A172 (cell line): ENCODE measurements around the gene MRPL20. TPM values are rescaled to one million over a fixed set of nuclear protein-coding genes. Genes with fewer than 3 reads are reported as not detected.
"Not testable (repeated sequence)": the region's sequence is repeated elsewhere in the genome, so short reads cannot be mapped to it uniquely, and the experiment has no call there.

ENCODE experiments used
- DNase-seq: peaks from one replicate; pipeline ENCODE4 v3.0.0-alpha.2; 2015; ENCODE audit warnings: low spot score
- total RNA-seq: library from RNA; depleted of rRNA; stranded (reverse); fragments of >200 nt; shearing (Covaris generic); gene quantifications from 2 replicates; pipeline ENCODE4 v1.2.3, GENCODE V29; 2014

Gene MRPL20
- total RNA-seq, 1 experiment from 2014 or later, result 151 TPM

GRCh38 chr1:1426496-1427105 is 19.5 kb upstream of the MRPL20 start:
- DNase-seq, result no peak

- no peak for DNase-seq
Observed at GRCh38 chr1:1425753-1426495, 18.8 kb upstream of the MRPL20 start.

DNA sequence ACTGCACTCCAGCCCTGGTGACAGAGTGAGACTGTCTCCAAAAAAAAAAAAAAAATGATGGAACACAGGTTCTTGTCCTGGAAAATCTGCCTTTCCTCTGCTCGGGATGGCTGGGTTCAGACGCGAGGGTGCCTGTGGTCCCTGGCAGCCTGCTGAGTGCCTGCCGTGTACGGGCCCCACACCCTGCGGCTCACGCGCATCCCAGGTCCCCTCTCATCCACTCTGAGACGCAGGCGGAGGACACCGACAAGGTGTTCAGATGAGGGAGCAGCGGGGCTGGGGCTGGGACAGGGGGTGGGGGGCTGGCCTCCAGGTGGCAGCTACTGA is 18.3 kb upstream of the MRPL20 start:
- DNase-seq, result no peak

- no peak for DNase-seq
Observed at GRCh38 chr1:1424707-1425106, 17.6 kb upstream of the MRPL20 start.

GRCh38 chr1:1423245-1423597 is 16.1 kb upstream of the MRPL20 start:
- no peak for DNase-seq

DNA sequence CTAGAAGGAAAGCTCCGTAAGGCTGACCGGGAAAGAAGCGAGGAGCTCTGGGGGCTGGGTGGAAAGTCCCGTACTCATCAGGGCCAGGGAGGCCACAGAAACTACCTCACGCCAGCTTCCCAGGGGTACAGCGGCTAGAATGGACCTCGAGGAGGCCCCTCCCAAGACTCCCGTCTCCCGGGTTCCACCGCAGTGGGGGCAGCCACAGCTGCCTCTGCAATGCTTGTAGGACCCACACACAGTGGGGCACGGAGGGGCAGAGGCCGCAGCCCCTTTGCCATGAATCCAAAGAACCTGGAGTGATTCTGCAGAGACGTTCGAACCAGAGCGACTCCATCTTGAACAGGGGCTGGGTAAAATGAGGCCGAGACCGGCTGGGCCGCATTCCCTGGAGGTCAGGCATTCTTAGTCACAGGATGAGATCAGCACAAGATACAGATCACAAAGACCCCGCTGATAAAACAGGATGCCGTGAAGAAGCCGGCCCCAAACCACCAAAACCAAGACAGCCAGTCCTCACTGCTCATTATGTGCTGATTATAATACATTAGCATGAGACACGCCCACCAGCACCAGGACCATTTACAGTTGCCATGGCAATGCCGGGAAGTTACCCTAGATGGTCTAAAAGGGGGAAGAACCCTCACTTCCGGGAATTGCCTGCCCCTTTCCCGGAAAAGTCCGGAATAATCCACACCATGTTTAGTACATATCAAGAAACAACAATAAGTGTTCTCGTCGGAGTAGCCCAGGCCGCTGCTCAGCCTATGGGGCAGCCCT is 15.6 kb upstream of the MRPL20 start:
- DNase-seq, result peak; percentile 43

GRCh38 chr1:1421907-1422464 is 14.9 kb upstream of the MRPL20 start:
- DNase-seq, result no peak

DNA sequence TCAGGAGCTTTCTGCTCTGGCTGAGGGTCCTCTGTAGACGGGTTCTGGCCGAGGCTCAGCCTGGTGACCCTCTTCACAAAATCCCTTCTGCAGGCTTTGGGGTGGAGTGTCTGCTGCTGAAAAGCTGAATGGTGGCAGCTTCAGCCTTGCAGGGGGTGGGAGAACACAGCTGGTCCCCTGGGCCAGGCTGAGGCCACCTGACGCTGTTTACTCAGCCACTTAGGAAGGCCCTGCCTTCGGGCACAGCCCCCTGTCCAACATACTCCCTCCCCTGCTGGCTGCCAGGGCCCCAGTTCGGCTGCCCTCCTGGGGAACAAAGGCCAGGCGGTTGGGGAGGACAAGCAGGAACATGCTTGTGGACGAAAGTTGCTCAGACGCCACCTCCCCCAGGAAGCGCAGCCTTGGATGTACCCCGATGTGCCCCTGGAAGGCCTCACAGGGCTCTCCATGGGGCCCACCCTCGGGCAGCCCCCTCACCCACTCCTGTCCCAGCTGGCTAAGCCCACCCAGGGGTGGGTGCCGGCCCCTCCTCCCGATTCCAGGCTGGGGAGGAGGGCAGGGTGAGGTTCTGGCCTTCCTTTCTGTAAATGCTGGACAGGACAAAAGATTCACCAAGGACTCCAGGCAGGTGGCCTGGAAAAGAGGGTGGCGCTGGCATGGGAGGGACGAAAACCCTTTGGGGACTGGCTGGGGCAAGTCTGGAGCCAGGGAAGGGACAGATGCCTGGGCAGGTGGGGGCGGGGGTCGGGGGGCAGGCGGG is 14.2 kb upstream of the MRPL20 start, which contains the start of gene ANKRD65:
TSS of gene ANKRD65 (minus strand) at position 130 of the 760 bp plus-strand sequence. CDS start 271 bp downstream, outside the sequence.
- DNase-seq, result no peak

DNA sequence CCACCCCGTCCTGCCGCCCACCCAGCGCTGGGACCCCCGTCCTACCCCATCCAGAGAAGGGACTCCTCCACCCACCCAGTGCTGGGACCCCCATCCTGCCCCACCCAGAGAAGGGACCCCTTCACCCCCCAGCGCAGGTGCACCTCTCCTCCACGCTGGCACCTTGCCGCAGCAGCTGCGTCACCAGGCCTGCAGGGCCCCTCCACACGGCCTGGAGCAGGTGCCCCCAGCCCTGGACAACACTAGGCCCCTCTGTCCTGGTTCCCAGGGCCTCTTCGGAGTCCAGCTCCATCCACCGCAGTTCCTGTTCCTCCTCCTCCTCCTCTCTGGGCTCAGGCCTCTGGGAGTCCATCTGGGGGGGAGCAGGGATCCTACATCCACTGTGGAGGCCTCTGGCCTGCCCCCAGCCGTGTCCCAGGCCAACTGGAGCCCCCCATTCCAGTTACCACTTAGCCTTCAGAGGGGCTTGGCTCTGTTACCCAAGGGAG is 13.6 kb upstream of the MRPL20 start:
- DNase-seq, result no peak

DNA sequence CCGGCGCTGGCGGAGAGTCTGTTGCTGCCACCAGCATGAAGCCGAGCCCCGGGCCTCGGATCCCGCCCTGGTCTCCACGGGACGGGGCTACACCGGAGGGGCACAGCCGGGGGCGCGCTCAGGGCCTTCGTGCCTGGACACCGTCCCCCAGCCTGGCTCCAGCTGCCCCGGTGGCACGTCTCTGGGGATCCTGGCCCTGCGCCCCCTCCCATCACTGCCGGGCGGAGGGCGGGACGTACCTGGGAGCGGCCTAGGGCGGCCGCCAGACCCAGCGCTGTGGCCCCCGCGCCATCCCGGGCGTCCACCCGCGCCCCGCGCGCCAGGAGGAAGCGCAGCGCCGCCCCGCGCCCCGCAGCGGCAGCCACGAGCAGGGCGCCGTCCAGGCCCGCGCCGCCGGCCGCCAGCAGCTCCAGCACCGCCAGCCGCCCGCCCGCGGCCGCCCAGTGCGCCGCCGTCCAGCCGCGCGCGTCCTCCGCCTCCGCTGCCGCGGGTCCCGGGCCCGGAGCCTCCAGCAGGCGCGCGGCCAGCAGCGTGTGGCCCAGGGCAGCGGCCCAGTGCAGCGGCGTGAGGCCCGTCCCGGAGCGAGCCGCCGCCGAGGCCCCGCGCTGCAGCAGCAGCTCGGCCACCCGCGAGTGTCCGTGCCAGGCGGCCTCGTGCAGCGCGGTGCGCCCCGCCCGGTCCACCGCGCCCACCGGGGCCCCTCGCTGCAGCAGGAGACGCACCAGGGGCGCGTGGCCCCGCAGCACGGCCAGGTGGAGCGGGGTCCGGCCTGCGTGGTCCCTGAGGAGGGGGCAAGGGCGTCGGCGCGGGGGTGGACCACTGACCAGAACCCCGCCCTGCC is 12.9 kb upstream of the MRPL20 start:
- DNase-seq, result no peak

DNA sequence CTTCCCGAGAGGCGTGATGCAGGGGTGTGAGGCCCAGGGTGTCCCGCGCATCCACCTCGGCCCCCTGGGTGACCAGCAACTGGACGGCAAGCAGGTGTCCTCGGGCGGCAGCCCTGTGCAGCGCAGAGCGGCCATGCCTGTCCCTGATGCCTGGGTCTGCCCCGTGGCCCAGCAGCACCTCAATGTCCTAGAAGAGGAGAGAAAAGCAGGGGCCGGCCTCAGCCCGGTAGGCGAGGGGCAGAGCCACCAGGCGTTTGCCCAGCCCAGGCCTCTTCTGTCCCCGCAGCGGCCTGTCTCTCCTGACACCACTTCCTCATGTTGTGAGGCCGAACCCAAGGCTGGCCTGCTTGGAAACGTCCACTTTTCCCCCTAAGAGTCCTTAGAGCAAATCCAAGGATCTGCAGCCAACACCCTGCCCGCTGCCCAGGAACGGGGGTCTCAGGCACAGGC is 12.3 kb upstream of the MRPL20 start:
- no peak for DNase-seq

- DNase-seq, result no peak
Observed at GRCh38 chr1:1418464-1419362, 11.6 kb upstream of the MRPL20 start.

DNA sequence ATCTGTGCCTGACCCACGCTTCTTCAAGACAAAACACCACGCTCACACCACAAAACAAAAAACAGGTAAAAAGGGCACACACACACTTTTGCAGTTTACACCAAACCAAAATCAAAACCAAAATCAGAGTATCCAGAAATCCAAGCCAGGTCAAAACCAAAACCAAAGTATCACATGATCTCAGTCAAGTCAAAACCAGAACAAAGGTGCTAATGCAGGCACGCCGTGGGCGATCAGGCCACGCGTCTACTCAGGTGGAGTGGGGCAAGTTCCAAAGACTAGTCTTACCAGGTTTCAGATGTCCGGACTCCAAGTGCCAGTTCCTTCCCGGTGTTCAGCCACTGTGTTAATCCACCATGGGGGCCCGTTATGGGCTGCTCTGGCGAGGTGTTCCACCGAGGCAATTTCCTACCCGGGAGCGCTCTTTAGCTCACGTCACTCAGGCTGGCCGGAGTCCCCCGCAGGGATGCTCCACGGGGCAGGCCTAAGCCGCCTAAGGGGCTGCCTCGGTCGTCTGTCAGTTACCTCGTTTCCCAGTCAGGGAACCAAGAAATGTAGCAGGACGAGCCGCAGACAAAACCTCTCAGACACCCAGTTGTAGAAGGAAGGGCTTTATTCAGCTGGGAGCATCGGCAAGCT is 10.9 kb upstream of the MRPL20 start:
- DNase-seq, result not testable (repeated sequence)

DNA sequence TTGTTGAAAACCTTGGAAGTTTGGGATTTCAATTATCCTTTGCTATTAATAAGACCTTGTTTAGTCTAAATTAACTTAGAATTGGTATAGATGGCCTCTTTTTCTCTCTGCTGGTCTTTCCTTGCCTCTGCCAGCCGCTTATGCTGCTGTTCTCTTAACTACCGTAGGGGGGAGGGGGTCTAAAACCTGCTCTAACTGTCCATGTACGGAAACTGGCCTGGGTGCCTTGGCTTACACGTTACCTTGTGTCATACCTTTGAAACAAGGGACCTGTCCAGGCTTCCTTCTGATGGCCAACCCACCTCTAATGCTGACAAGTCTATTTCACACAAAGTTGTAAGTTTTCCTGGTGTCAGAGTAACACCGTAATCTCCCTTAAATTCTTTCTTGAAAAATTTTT is 10.3 kb upstream of the MRPL20 start:
- DNase-seq, result not testable (repeated sequence)

DNA sequence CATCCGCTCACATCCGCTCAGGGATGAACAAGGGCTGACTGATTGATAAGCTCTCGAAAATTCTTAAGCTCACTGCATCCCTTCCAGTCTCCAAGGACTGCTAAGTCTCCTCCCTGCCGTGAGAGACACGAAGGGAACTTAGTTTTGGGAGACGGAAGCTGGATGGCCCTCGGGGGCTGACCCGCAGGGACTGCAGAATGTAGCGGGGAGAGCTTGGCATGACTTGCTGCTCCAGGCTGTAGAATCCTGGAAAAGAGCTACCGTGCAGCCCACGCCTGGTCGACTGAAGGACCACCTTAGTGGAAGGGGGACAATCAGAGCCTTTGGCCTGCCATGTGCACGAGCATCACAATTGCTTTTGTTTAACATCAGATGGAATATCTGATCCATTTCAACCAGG is 8.7 kb upstream of the MRPL20 start:
- DNase-seq, result no peak

GRCh38 chr1:1412311-1412902 is 5.3 kb upstream of the MRPL20 start:
- DNase-seq, result not testable (repeated sequence)

DNA sequence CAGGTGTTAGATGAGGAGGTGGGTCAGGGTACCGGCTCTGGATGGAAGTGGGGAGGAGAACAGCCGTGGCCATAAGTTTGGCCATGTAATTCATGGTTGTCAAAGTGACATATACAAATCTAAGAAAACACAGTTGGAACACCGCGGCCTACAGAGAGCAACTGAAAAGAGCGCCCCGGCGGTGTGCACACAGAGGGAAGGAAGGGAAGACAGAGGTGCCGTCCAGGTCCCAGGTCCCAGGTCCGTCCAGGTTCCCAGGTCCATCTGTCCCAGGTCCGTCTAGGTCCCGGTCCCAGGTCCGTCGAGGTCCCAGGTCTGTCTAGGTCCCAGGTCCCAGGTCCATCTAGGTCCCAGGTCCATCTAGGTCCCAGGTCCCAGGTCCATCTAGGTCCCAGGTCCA is 4.5 kb upstream of the MRPL20 start:
- DNase-seq, result no peak

- DNase-seq, result not testable (repeated sequence)
Observed at GRCh38 chr1:1410238-1410637, 3.1 kb upstream of the MRPL20 start.
